Erythroblast (primary cell): ENCODE results near the gene CLDN10.
"Not testable (repeated sequence)": the region's sequence is repeated elsewhere in the genome, so short reads cannot be mapped to it uniquely, and the experiment has no call there.

Experiments
- DNase-seq, 2 experiments: peaks; one replicate each; lab custom pipeline; 2025; lab: John Stamatoyannopoulos, UW
- GATA1 ChIP-seq: IDR thresholded peaks from 2 replicates; pipeline ENCODE4 v1.6.1; 2011; ENCODE audit warnings: low read depth, mild to moderate bottlenecking, control low read depth, low read length, moderate library complexity
- POLR2A ChIP-seq: IDR thresholded peaks from 2 replicates; pipeline ENCODE4 v1.6.1; 2011; ENCODE audit warnings: mild to moderate bottlenecking, low read length

Gene CLDN10

GRCh38 chr13:95553581-95554385, 1.3 kb downstream of the CLDN10 start:
- no peak for DNase-seq
- TF ChIP-seq POLR2A = no peak
- no peak for TF ChIP-seq GATA1

- no peak for DNase-seq
- TF ChIP-seq GATA1 = no peak
- no peak for TF ChIP-seq POLR2A
Observed at GRCh38 chr13:95557013-95557412, 4.5 kb downstream of the CLDN10 start.

GRCh38 chr13:95559100-95559499, 6.6 kb downstream of the CLDN10 start:
- DNase-seq = no peak
- no peak for TF ChIP-seq POLR2A
- no peak for TF ChIP-seq GATA1

GRCh38 chr13:95560387-95560786, 7.9 kb downstream of the CLDN10 start:
- no peak for DNase-seq
- TF ChIP-seq POLR2A = no peak
- no peak for TF ChIP-seq GATA1

GRCh38 chr13:95564091-95564490, 11.6 kb downstream of the CLDN10 start:
- TF ChIP-seq GATA1 = no peak
- TF ChIP-seq POLR2A = no peak
- no peak for DNase-seq

- DNase-seq = no peak
- TF ChIP-seq POLR2A = no peak
Observed at GRCh38 chr13:95564733-95565291, 12.3 kb downstream of the CLDN10 start.

- DNase-seq = not testable (repeated sequence)
Observed at GRCh38 chr13:95565758-95566157, 13.2 kb downstream of the CLDN10 start.

GRCh38 chr13:95568131-95568530, 15.6 kb downstream of the CLDN10 start:
- TF ChIP-seq GATA1 = no peak
- no peak for TF ChIP-seq POLR2A
- no peak for DNase-seq

- TF ChIP-seq POLR2A = no peak
Observed at GRCh38 chr13:95570016-95570415, 17.5 kb downstream of the CLDN10 start.

GRCh38 chr13:95571941-95572340, 19.4 kb downstream of the CLDN10 start:
- TF ChIP-seq GATA1 (no peak), POLR2A (no peak)
- no peak for DNase-seq

More at GRCh38 chr13:95570016-95570415, 17.5 kb downstream of the CLDN10 start:
- no peak for DNase-seq

GRCh38 chr13:95573221-95573620, 20.7 kb downstream of the CLDN10 start:
- no peak for DNase-seq
- no peak for TF ChIP-seq GATA1
- no peak for TF ChIP-seq POLR2A

GRCh38 chr13:95579303-95579702, 26.8 kb downstream of the CLDN10 start:
- DNase-seq = no peak
- TF ChIP-seq GATA1 = no peak
- no peak for TF ChIP-seq POLR2A

- no peak for TF ChIP-seq POLR2A
- TF ChIP-seq GATA1 = no peak
- DNase-seq = no peak
Observed at GRCh38 chr13:95585867-95586266, 33.3 kb downstream of the CLDN10 start.

GRCh38 chr13:95588134-95588533, 35.6 kb downstream of the CLDN10 start:
- no peak for DNase-seq
- no peak for TF ChIP-seq GATA1
- no peak for TF ChIP-seq POLR2A

- TF ChIP-seq POLR2A = no peak
- no peak for TF ChIP-seq GATA1
- DNase-seq = no peak
Observed at GRCh38 chr13:95588721-95589120, 36.2 kb downstream of the CLDN10 start.
